Endothelial cell of umbilical vein (primary cell): ENCODE results near the gene GOLGA6A.

ENCODE experiments used
- FOS ChIP-seq: IDR thresholded peaks from 2 replicates; pipeline ENCODE4 v1.6.1; 2011; ENCODE audit warnings: mild to moderate bottlenecking, low read length, moderate library complexity, borderline replicate concordance; ENCODE audit not compliant: insufficient read depth
- POLR2A ChIP-seq: IDR thresholded peaks from 2 replicates; pipeline ENCODE4 v1.6.1; 2012; ENCODE audit warnings: low read depth, mild to moderate bottlenecking, control low read depth, low read length
- POLR2AphosphoS5 ChIP-seq: IDR thresholded peaks from 2 replicates; pipeline ENCODE4 v1.6.1; 2012; ENCODE audit warnings: low read depth, mild to moderate bottlenecking, control low read depth, low read length, moderate library complexity; ENCODE audit not compliant: insufficient read depth
- TF ChIP-seq, protein P1 (sequence below), 2 donors: IDR thresholded peaks; 1 replicate in 1 of 2; 2 replicates in 1 of 2; pipeline ENCODE4 v1.5.1; 2011; ENCODE audit warnings: low read length in 2 of 2, mild to moderate bottlenecking in 2 of 2, moderate library complexity in 2 of 2, control low read depth in 1 of 2, inconsistent platforms in 1 of 2, low read depth in 1 of 2; ENCODE audit not compliant: insufficient read depth in 1 of 2; ENCODE audit errors: extremely low read depth in 1 of 2
- TF ChIP-seq, protein P2 (sequence below): IDR thresholded peaks from 2 replicates; pipeline ENCODE4 v1.6.1; 2011; ENCODE audit not compliant: insufficient read depth, insufficient read length

DNA sequence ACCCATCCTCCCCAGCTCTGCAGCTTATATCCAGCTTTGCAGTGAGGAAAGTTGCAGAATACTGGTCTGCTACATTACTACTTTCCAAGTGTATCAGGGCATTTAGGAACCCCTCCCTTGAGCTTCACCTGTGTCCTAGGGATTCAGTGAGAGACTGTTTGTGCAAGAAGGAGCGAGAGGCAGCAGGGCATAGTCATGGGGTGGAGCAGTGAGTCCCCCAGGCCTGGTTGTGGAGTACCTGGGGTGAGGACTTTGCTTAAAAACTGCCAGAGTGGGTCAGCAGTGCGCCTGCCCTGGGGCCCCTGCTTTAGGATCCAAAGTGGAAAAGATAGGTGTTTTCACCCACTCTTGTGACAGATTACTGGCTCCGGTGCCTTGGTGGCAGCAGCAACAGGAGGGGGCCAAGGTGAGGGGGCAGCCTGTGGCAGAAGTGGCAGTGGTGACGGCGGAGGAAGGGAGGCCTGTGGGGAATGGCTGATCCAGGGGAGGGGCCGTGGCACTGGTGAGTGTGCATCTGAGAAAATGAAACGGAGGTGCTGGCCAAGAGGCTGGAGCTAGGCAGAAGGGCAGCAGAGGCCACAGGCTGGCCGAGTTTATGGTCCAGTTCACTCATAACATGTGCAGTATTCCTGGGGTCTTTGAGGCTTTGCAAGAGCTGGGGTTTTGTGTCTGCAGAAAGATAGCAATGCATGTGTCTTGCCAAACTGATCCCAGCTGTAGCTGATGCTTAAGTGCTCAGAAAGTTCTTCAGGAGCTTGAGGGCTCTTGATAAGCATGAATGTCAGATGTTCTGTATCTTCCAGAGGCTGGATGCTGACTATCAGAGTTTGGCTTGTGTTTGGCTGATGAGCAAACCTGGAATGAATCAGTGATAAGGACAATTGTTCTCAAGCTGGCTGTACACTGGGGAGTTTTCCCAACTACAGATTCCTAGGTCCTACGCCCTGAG is 43.4 kb downstream of the GOLGA6A start:
- TF ChIP-seq, protein P1, sequence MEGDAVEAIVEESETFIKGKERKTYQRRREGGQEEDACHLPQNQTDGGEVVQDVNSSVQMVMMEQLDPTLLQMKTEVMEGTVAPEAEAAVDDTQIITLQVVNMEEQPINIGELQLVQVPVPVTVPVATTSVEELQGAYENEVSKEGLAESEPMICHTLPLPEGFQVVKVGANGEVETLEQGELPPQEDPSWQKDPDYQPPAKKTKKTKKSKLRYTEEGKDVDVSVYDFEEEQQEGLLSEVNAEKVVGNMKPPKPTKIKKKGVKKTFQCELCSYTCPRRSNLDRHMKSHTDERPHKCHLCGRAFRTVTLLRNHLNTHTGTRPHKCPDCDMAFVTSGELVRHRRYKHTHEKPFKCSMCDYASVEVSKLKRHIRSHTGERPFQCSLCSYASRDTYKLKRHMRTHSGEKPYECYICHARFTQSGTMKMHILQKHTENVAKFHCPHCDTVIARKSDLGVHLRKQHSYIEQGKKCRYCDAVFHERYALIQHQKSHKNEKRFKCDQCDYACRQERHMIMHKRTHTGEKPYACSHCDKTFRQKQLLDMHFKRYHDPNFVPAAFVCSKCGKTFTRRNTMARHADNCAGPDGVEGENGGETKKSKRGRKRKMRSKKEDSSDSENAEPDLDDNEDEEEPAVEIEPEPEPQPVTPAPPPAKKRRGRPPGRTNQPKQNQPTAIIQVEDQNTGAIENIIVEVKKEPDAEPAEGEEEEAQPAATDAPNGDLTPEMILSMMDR (IDR thresholded peaks at IDR 0.05; ENCODE audit: extremely low read depth in 1 of 2, insufficient read depth in 1 of 2, low read depth in 1 of 2, low read length in 2 of 2), result no peak
- TF ChIP-seq POLR2AphosphoS5 (no peak), POLR2A (no peak), FOS (no peak)
- TF ChIP-seq, protein P2, sequence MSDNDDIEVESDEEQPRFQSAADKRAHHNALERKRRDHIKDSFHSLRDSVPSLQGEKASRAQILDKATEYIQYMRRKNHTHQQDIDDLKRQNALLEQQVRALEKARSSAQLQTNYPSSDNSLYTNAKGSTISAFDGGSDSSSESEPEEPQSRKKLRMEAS, result no peak
